Lung (tissue), 12 donors: Measurements from ENCODE around the gene STX16. TPM values are rescaled to one million over a fixed set of nuclear protein-coding genes. Genes with fewer than 3 reads are reported as not detected.

Experiments
- ATAC-seq: fragments of 200-7000 bp; cut with Tn5 transposase; one replicate; pipeline ENCODE4 v1.9.1; 2020; ENCODE audit warnings: moderate number of reproducible peaks; ENCODE audit not compliant: insufficient read depth, low FRiP score
- DNase-seq, 3 donors: peaks; one replicate each; pipeline ENCODE4 v3.0.0-alpha.2; 2013 to 2017
- H3K27ac ChIP-seq, 2 donors: one replicate each; pipeline ENCODE4 v1.5.1; 2013; ENCODE audit warnings: mild to moderate bottlenecking in 2 of 2, moderate library complexity in 2 of 2, control low read depth in 1 of 2, inconsistent platforms in 1 of 2, low read depth in 1 of 2, low read length in 1 of 2
- H3K27me3 ChIP-seq, 3 donors: one replicate each; pipeline ENCODE4 v1.5.1; 2013; ENCODE audit warnings: low read length in 2 of 3; ENCODE audit not compliant: control insufficient read depth in 3 of 3, insufficient read depth in 3 of 3
- H3K36me3 ChIP-seq, 4 donors: one replicate each; pipeline ENCODE4 v1.5.1; 2013; ENCODE audit warnings: low read length in 4 of 4, mild to moderate bottlenecking in 1 of 4, moderate library complexity in 1 of 4; ENCODE audit not compliant: control insufficient read depth in 4 of 4, insufficient read depth in 4 of 4
- H3K4me1 ChIP-seq, 5 donors: one replicate each; pipeline ENCODE4 v1.5.1; 2013; ENCODE audit warnings: low read length in 5 of 5, mild to moderate bottlenecking in 2 of 5, moderate library complexity in 1 of 5; ENCODE audit not compliant: control insufficient read depth in 5 of 5, insufficient read depth in 5 of 5
- H3K4me3 ChIP-seq: one replicate; pipeline ENCODE4 v1.5.1; 2013; ENCODE audit warnings: mild to moderate bottlenecking, control low read depth, moderate library complexity
- H3K9ac ChIP-seq, 2 donors: one replicate each; pipeline ENCODE4 v1.5.1; 2013; ENCODE audit warnings: low read length in 2 of 2, control low read depth in 1 of 2; ENCODE audit not compliant: insufficient read depth in 1 of 2
- H3K9me3 ChIP-seq, 4 donors: one replicate each; pipeline ENCODE4 v1.5.1; 2013; ENCODE audit warnings: low read length in 3 of 4, mild to moderate bottlenecking in 1 of 4, moderate library complexity in 1 of 4; ENCODE audit not compliant: control insufficient read depth in 4 of 4, insufficient read depth in 3 of 4
- CTCF ChIP-seq: IDR thresholded peaks from 2 replicates; pipeline ENCODE4 v1.5.1; 2012; ENCODE audit warnings: mild to moderate bottlenecking; ENCODE audit errors: control extremely low read depth, extremely low read depth
- WGBS, 2 donors: extraction: QIAGEN DNeasy Blood & Tissue Kit; methylation state at CpG; one replicate each; pipeline ENCODE4 v1.1.7; 2013; 5-methylcytosine and 5-hydroxymethylcytosine counted together
- polyA plus RNA-seq, 2 donors: library from polyadenylated mRNA; stranded (reverse); fragments of 200-250 nt; gene quantifications; one replicate each; pipeline ENCODE4 v1.2.1, GENCODE V29; 2013
- total RNA-seq, 2 donors: library from RNA; depleted of rRNA in 1 of 2; stranded (reverse); fragments of >200 nt in 1 of 2; gene quantifications; one replicate each; pipeline ENCODE4 v1.2.1, GENCODE V29; 2014 to 2021
- donor health status: control.
- donor health status: control.
- donor health status: Bipolar disorder and iron deficiency.
- donor health status: healthy.
- donor health status: DM: yes; HTN: yes; CAD: no.

STX16 gene
- total and polyA plus RNA-seq, 4 donors: 37.1 to 85.2 (median 46.9) TPM

GRCh38 chr20:58619077-58619863 is 31.8 kb upstream of the STX16 start:
- H3K27me3 ChIP-seq: no peaks in the 10 kb centered on the region
- 54 to 63% methylated on average over 21 to 22 of the region's 22 CpGs for WGBS, 2 donors
- H3K4me1 ChIP-seq: peaks cover 0 to 16% (median 4%) of the 10 kb centered on the region in 5 donors
- H3K9ac ChIP-seq: no peak overlapping the region
- no peak overlapping the region for H3K27ac ChIP-seq
- no peak for ATAC-seq
- TF ChIP-seq CTCF: no peak
- peaks cover 0 to 18% (median 0%) of the 10 kb centered on the region in 4 donors for H3K9me3 ChIP-seq
- H3K36me3 ChIP-seq: no peaks in the 10 kb centered on the region
- no peak overlapping the region for H3K4me3 ChIP-seq
- DNase-seq: no peak

GRCh38 chr20:58619864-58620431 is 31.1 kb upstream of the STX16 start:
- Histone ChIP-seq H3K36me3 (no peaks in the 10 kb centered on the region), H3K4me1 (peaks cover 0 to 16% (median 4%) of the 10 kb centered on the region in 5 donors), H3K9ac (no peak overlapping the region), H3K9me3 (peaks cover 0 to 18% (median 0%) of the 10 kb centered on the region in 4 donors), H3K27me3 (no peaks in the 10 kb centered on the region), H3K4me3 (no peak overlapping the region), H3K27ac (no peak overlapping the region)
- ATAC-seq (no peak), DNase-seq (no peak)
- 80 to 82% methylated on average over 11 of the region's 11 CpGs for WGBS, 2 donors
- TF ChIP-seq CTCF: no peak

- no peaks in the 10 kb centered on the region for H3K36me3 ChIP-seq
- H3K27me3 ChIP-seq: no peaks in the 10 kb centered on the region
- no peak overlapping the region for H3K4me3 ChIP-seq
- DNase-seq: no peak
- no peak for TF ChIP-seq CTCF
- no peak overlapping the region for H3K9ac ChIP-seq
- H3K4me1 ChIP-seq: peaks cover 0 to 16% (median 4%) of the 10 kb centered on the region in 5 donors
- peaks cover 0 to 16% (median 0%) of the 10 kb centered on the region in 4 donors for H3K9me3 ChIP-seq
- ATAC-seq: no peak
- H3K27ac ChIP-seq: no peak overlapping the region
- WGBS, 2 donors: 94 to 98% methylated on average over 9 of the region's 9 CpGs
Observed at GRCh38 chr20:58621906-58622548, 29.1 kb upstream of the STX16 start.
